HG03460 (cell line): ENCODE measurements around the gene NCS1.
"Not testable (repeated sequence)": the region's sequence is repeated elsewhere in the genome, so short reads cannot be mapped to it uniquely, and the experiment has no call there.

Experiments used
- ATAC-seq: cut with Tn5 transposase; IDR thresholded peaks from one replicate; pipeline ENCODE4 v1.9.1; 2021; ENCODE audit not compliant: unreplicated experiment

Gene NCS1

GRCh38 chr9:130259044-130259443 is 86.8 kb downstream of the NCS1 start:
- no peak for ATAC-seq

DNA sequence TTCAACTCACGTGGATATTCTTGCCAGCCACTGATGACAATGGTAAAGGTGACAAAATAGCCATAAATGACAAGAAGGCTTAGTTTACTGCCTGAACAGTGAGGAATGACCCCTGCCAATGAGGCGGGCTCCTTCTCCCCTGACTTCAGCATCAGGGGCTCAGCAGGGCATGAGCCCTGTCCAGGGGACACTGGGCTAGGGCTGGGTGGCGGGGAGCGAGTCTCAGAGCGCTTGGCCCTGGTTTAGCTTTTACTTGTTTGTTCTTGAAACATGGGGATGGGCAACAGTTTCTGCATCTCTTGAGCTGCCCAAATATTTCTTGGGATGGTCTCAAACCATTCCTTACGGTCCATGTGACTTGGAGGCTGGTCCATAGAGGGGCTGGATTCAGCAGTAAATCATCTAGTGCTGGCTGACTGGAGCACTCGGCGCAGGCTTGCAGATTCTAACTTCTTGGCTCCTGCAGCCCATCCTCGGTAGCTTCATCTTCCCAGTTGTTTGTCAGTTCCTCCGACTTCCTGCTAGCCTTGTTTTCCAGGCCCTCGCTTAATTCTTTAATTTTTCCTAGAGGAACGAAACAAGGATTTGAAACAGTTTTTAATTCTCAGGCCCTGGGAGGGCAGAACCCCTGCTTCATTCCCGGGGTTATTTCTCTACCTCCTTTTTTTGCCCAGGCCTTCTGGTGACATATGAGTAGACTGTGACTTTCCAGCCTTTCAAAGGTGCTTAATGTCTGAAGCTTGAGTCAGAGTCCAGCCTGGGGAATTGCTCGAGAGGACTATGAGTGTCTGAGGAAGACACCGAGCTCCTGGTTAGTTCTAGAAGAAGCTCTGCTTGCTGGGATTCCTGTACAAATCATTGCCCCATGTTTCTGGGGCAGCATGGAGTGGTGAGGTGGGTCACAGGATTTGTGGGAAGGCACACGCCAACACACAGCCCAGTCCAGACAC is 88.9 kb downstream of the NCS1 start:
- no peak for ATAC-seq

DNA sequence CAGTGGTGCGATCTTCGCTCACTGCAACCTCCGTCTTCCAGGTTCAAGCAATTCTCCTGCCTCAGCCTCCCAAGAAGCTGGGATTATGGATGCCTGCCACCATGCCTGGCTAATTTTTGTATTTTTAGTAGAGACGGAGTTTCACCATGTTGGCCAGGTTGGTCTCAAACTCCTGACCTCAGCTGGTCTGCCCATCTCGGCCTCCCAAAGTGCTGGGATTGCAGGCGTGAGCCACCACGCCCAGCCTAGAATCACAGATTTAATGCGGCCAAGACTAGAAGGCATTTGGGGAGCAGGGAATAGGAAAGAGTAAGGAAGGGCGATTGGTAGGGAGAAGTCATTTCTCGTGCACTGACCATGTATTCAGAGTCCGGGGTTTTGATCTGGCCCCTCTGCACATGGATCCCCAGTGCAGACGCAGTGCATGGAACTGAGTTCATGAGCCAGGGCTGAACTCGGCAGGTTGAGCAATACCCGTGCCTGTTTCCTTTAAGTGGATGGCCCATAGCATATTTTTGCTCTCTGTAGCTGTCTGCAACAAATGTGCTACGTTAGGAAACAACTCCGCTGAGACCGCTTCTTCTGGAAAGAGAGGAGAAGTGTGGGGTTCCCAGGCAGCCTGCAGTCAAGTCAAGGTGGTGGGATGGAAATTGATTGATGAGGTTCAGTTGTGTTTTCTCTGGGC is 90.0 kb downstream of the NCS1 start:
- ATAC-seq, result no peak

DNA sequence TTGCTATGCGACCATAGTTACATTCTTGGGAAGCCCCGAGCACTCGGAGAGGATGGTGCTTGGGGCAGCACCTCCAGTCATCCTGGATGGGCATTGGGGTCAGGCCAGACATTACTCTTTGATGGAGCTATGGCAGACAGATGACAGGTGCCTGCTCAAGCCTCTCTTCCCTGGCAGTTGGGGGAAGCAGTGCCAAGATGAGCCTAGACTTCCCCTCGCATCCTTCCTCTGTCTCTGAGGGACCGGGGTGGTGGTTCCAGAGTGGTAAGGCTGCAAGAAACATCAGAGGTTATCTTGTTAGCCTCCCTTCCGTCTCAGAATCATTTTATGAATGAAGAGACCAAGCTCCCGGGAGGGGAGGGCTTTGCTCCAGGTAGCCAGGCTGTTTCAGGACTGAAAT is 90.6 kb downstream of the NCS1 start:
- no peak for ATAC-seq

DNA sequence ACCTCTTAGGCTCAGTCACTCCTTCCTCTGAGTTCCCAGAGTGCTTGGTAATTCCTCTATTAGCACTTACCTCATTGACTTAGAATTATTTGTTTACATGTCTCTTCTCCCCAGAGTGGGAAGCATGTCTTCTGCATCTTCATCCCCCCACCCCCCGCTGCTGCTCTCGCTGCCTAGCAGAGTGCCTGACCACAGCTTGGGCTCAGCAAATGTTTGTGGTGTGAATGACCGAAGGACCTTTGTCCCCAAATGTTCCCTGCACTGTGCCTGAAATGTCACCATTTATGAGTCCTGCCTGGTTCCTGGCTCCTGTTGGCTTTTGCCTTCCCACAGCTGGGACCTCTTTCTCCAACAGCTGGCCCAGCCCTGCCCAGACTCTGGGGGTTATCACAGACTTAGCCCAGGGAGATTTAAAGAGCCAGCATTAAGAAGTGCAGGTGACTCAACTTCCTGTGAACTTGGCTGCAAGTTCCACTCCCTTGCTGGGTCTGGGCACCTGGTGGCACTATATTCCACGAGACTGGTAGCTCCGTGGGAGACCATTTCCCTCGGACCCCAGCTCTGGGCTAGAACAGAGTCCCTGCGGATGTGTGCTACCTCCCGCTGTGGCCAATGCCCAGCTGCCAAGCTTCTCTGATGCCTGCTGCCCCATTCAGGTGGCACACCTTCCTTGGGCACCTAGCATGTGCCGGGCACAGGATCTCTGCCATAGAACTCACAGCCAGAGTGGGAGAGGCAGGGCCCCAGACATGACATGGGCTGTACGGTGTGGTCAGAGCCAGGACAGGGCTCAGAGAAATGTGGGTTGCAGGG is 91.6 kb downstream of the NCS1 start:
- no peak for ATAC-seq

GRCh38 chr9:130264414-130265350 is 92.5 kb downstream of the NCS1 start:
- no peak for ATAC-seq

- ATAC-seq, result no peak
These were observed 93.4 kb downstream of the NCS1 start, which contains the start of gene HMCN2 for GRCh38 chr9:130265431-130266235. TSS of gene HMCN2 (plus strand) at chr9:130265760. CDS start at chr9:130265879, 119 bp downstream.

GRCh38 chr9:130266236-130267098 is 94.3 kb downstream of the NCS1 start:
- no peak for ATAC-seq

- no peak for ATAC-seq
These were observed 95.7 kb downstream of the NCS1 start for GRCh38 chr9:130267930-130268329.

- ATAC-seq, result no peak
These were observed 96.5 kb downstream of the NCS1 start for GRCh38 chr9:130268521-130269211.

DNA sequence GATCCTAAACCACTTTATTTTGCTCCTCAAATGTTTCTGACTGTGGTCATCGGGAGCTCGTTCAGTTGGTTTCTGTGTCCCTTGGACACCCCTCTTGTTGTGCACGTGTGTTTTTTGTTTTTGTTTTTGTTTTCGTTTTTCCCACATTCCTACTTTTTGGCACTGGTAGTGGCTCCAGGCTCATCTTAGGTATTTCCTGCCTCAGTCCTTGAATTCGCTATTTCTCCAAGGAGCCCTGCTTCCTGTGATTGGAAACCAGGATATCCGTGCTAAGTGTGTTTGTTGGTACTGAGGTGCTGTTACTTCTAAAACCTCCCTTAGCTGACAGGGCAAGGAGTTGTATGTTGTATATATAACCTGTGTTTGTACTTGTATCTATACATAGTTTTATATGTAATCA is 99.3 kb downstream of the NCS1 start:
- no peak for ATAC-seq

- no peak for ATAC-seq
These were observed 103.0 kb downstream of the NCS1 start for GRCh38 chr9:130275156-130275555.

- ATAC-seq, result no peak
These were observed 103.9 kb downstream of the NCS1 start for GRCh38 chr9:130276121-130276520.

- no peak for ATAC-seq
These were observed 104.8 kb downstream of the NCS1 start for GRCh38 chr9:130276955-130277354.

DNA sequence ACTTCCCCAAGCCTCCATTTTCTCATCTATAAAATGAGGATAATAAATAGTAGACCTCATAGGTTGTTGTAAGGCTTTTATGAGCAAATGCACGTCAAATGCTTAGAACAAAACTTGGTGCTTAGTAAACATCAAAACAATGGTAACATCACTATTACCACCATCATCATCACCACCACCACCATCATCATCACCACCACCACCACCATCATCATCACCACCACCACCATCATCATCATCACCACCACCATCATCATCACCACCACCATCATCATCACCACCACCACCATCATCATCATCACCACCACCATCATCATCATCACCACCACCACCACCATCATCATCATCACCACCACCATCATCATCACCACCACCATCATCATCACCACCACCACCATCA is 105.3 kb downstream of the NCS1 start:
- not testable (repeated sequence) for ATAC-seq

- ATAC-seq, result no peak
These were observed 111.5 kb downstream of the NCS1 start for GRCh38 chr9:130283539-130284248.

DNA sequence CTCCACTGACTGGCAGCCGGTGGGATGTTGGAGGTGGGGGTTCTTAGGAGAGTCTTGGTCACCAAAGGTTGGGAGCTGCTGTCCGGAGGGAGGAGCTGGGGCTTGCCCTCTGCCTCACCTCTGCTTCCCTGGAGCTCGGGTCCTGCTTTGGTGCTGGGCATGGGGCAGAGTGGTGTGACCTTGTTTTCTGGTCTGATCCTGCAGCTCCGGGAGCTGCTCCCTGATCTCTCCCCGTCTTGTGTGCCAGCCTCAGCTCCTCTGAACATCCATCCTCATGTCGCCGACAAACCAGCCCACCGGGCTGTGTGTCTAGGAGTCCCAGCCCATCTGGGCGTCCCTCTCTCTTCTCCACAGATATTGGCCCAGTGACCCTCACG is 112.0 kb downstream of the NCS1 start:
- no peak for ATAC-seq
